Esophagus squamous epithelium (tissue), 4 donors: ENCODE data around the gene CELF4.

Source experiments
- POLR2A ChIP-seq, 4 donors: fragments of 450-650 bp; IDR thresholded peaks; one replicate each; pipeline ENCODE4 v1.6.1; 2017; ENCODE audit warnings: antibody characterized with exemption in 4 of 4, mild to moderate bottlenecking in 4 of 4, moderate library complexity in 3 of 4
- TF ChIP-seq, protein P1 (sequence below), 6 experiments: fragments of 450-650 bp in 4 of 6; fragments of 200-600 bp in 2 of 6; sonication (generic) in 2 of 6; IDR thresholded peaks; one replicate each; pipeline ENCODE4 v1.5.1; 2016 to 2019; ENCODE audit warnings: antibody characterized with exemption in 6 of 6, mild to moderate bottlenecking in 4 of 6, moderate library complexity in 4 of 6

DNA sequence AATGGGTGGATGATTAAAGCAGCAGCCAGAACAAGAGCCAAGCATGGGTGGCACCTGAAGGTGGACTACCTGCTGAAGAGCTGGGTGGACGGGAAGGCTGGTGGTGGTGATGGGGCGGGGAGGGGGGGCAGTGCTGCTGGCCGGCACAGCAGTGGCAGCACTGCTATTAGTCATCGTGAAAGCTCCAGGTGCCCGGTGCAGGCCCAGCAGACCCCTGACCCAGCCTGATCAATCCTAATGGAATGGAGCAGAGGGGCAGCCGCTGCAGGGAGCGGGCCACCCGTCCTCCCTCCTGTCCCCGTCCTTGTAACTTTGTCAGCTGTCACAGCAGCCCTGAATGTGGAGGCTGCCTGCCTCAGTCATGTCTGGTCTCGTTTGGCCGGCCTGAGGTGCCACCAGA is 174.9 kb downstream of the CELF4 start:
- TF ChIP-seq, protein P1, sequence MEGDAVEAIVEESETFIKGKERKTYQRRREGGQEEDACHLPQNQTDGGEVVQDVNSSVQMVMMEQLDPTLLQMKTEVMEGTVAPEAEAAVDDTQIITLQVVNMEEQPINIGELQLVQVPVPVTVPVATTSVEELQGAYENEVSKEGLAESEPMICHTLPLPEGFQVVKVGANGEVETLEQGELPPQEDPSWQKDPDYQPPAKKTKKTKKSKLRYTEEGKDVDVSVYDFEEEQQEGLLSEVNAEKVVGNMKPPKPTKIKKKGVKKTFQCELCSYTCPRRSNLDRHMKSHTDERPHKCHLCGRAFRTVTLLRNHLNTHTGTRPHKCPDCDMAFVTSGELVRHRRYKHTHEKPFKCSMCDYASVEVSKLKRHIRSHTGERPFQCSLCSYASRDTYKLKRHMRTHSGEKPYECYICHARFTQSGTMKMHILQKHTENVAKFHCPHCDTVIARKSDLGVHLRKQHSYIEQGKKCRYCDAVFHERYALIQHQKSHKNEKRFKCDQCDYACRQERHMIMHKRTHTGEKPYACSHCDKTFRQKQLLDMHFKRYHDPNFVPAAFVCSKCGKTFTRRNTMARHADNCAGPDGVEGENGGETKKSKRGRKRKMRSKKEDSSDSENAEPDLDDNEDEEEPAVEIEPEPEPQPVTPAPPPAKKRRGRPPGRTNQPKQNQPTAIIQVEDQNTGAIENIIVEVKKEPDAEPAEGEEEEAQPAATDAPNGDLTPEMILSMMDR (IDR thresholded peaks at IDR 0.05) = no peak
- TF ChIP-seq POLR2A (IDR thresholded peaks at IDR 0.05) = no peak
